Neural cell (in vitro differentiated cells): ENCODE measurements around the gene DAGLA. TPM values are rescaled to one million over a fixed set of nuclear protein-coding genes. Genes with fewer than 3 reads are reported as not detected.

Experiments used
- H2AFZ ChIP-seq: fragments of 200-600, 300-800 bp; sonication (generic), shearing (Covaris generic); 2 replicates; pipeline ENCODE4 v1.6.0; 2014; ENCODE audit warnings: low read depth, mild to moderate bottlenecking, antibody characterized with exemption, low read length, moderate library complexity
- H3F3A ChIP-seq: fragments of 200-600 bp; shearing (Covaris generic); 2 replicates; pipeline ENCODE4 v1.6.1; 2016; ENCODE audit warnings: mild to moderate bottlenecking, moderate library complexity, mixed read lengths, antibody characterized with exemption, low read length; ENCODE audit not compliant: insufficient read depth, poor library complexity, severe bottlenecking
- H3K27ac ChIP-seq: fragments of 200-600, 300-800 bp; sonication (generic), shearing (Covaris generic); 2 replicates; pipeline ENCODE4 v1.5.1; 2014; ENCODE audit warnings: mild to moderate bottlenecking, low read length, moderate library complexity
- H3K27me3 ChIP-seq: fragments of 300-800, 200-600 bp; sonication (generic), shearing (Covaris generic); 2 replicates; pipeline ENCODE4 v1.6.0; 2014; ENCODE audit warnings: mild to moderate bottlenecking, low read depth, low read length, moderate library complexity; ENCODE audit not compliant: insufficient read depth
- H3K36me3 ChIP-seq: fragments of 300-800, 200-600 bp; sonication (generic), shearing (Covaris generic); 2 replicates; pipeline ENCODE4 v1.5.1; 2014; ENCODE audit warnings: mild to moderate bottlenecking, antibody characterized with exemption, low read length, moderate library complexity; ENCODE audit not compliant: insufficient read depth
- H3K4me2 ChIP-seq: fragments of 300-800, 200-600 bp; sonication (generic), shearing (Covaris generic); 2 replicates; pipeline ENCODE4 v1.6.0; 2014; ENCODE audit warnings: mild to moderate bottlenecking, low read length
- H3K4me3 ChIP-seq: fragments of 300-800, 200-600 bp; sonication (generic), shearing (Covaris generic); 2 replicates; pipeline ENCODE4 v1.5.1; 2014; ENCODE audit warnings: mild to moderate bottlenecking, low read length, moderate library complexity
- H3K79me2 ChIP-seq: fragments of 200-600 bp; shearing (Covaris generic); replicated peaks from 2 replicates; pipeline ENCODE4 v1.6.0; 2014; ENCODE audit warnings: mild to moderate bottlenecking, low read length, moderate library complexity; ENCODE audit not compliant: insufficient read depth
- H3K9ac ChIP-seq: fragments of 300-800, 200-600 bp; sonication (generic), shearing (Covaris generic); 2 replicates; pipeline ENCODE4 v1.6.1; 2016; ENCODE audit warnings: mild to moderate bottlenecking, low read length, mixed read lengths
- H3K9me2 ChIP-seq: fragments of 200-600 bp; shearing (Covaris generic); 2 replicates; pipeline ENCODE4 v1.6.1; 2016; ENCODE audit warnings: mild to moderate bottlenecking, low read length, mixed read lengths; ENCODE audit not compliant: insufficient read depth
- H3K9me3 ChIP-seq: fragments of 200-600, 300-800 bp; sonication (generic), shearing (Covaris generic); 2 replicates; pipeline ENCODE4 v1.6.1; 2016; ENCODE audit warnings: mild to moderate bottlenecking, mixed run types, low read length, moderate library complexity, mixed read lengths
- H4K20me1 ChIP-seq: fragments of 200-600 bp; shearing (Covaris generic); 2 replicates; pipeline ENCODE4 v1.6.1; 2016; ENCODE audit warnings: mild to moderate bottlenecking, mixed run types; ENCODE audit not compliant: insufficient read depth
- EP300 ChIP-seq: fragments of 450-650 bp; conservative IDR thresholded peaks from 2 replicates; pipeline ENCODE4 v1.6.1; 2014; ENCODE audit warnings: antibody characterized with exemption, mild to moderate bottlenecking, moderate library complexity; ENCODE audit not compliant: poor library complexity, severe bottlenecking
- EZH2 ChIP-seq: fragments of 200-600, 300-800 bp; shearing (Covaris generic), sonication (generic); IDR thresholded peaks from 2 replicates; pipeline ENCODE4 v1.6.1; 2014; ENCODE audit warnings: antibody characterized with exemption, low read length, borderline replicate concordance, mild to moderate bottlenecking; ENCODE audit not compliant: insufficient read depth, poor library complexity, severe bottlenecking
- MXI1 ChIP-seq: fragments of 450-650 bp; conservative IDR thresholded peaks from 2 replicates; pipeline ENCODE4 v1.6.1; 2014; ENCODE audit warnings: antibody characterized with exemption, mild to moderate bottlenecking; ENCODE audit not compliant: poor library complexity, severe bottlenecking
- POLR2AphosphoS5 ChIP-seq: IDR thresholded peaks from 2 replicates; pipeline ENCODE4 v1.6.1; 2012
- RAD21 ChIP-seq: fragments of 450-650 bp; conservative IDR thresholded peaks from 2 replicates; pipeline ENCODE4 v1.6.1; 2014; ENCODE audit warnings: antibody characterized with exemption, mild to moderate bottlenecking, moderate library complexity
- SMC3 ChIP-seq: fragments of 450-650 bp; conservative IDR thresholded peaks from 2 replicates; pipeline ENCODE4 v1.6.1; 2014; ENCODE audit warnings: antibody characterized with exemption, mild to moderate bottlenecking, moderate library complexity; ENCODE audit not compliant: poor library complexity
- TAF1 ChIP-seq: IDR thresholded peaks from 2 replicates; pipeline ENCODE4 v1.6.1; 2012; ENCODE audit warnings: low read depth
- polyA plus RNA-seq: library from polyadenylated mRNA; depleted of rRNA; stranded (reverse); fragments of >200 nt; gene quantifications from 2 replicates; pipeline ENCODE4 v1.2.3, GENCODE V29; 2014
- TF ChIP-seq, protein P1 (sequence below): fragments of 450-650 bp; IDR thresholded peaks from 2 replicates; pipeline ENCODE4 v1.5.1; 2014; ENCODE audit warnings: antibody characterized with exemption, mild to moderate bottlenecking, moderate library complexity; ENCODE audit not compliant: poor library complexity, severe bottlenecking
- TF ChIP-seq, protein P2 (sequence below): IDR thresholded peaks from 2 replicates; pipeline ENCODE4 v1.6.1; 2012; ENCODE audit warnings: borderline replicate concordance

Gene DAGLA
- polyA plus RNA-seq, 1 donor from 2014 or later = 4.5 TPM

DNA sequence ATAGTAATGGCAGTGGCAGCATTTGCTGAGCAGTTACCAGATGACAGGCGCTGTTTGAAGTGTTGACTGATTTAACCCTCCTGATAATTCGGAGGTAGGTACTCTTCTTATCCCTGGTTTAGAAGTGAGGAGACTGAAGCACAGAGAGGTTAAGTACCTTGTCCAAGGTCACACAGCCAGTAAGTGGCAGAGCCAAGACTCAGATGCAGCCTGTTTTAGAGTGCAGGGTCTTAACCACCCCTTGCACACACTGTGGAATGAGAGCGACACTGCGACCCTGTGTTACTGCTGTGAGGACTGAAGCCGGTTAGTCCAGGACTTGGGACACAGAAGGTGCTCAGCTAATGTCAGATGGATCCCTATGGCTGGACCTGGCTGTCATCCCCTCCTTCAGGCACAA lies 34.7 kb downstream of the DAGLA start:
- Histone ChIP-seq H3K9ac (no peak overlapping the region), H3K27ac (no peak overlapping the region), H4K20me1 (no peaks in the 10 kb centered on the region), H3K27me3 (no peaks in the 10 kb centered on the region), H3F3A (no peaks in the 10 kb centered on the region), H3K79me2 (no peaks in the 10 kb centered on the region), H3K9me2 (no peaks in the 10 kb centered on the region), H2AFZ (no peak overlapping the region), H3K36me3 (no peaks in the 10 kb centered on the region), H3K4me2 (no peak overlapping the region), H3K4me3 (no peak overlapping the region), H3K9me3 (no peaks in the 10 kb centered on the region)
- no peak for TF ChIP-seq EP300
- TF ChIP-seq, protein P1, sequence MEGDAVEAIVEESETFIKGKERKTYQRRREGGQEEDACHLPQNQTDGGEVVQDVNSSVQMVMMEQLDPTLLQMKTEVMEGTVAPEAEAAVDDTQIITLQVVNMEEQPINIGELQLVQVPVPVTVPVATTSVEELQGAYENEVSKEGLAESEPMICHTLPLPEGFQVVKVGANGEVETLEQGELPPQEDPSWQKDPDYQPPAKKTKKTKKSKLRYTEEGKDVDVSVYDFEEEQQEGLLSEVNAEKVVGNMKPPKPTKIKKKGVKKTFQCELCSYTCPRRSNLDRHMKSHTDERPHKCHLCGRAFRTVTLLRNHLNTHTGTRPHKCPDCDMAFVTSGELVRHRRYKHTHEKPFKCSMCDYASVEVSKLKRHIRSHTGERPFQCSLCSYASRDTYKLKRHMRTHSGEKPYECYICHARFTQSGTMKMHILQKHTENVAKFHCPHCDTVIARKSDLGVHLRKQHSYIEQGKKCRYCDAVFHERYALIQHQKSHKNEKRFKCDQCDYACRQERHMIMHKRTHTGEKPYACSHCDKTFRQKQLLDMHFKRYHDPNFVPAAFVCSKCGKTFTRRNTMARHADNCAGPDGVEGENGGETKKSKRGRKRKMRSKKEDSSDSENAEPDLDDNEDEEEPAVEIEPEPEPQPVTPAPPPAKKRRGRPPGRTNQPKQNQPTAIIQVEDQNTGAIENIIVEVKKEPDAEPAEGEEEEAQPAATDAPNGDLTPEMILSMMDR = no peak
- TF ChIP-seq, protein P2, sequence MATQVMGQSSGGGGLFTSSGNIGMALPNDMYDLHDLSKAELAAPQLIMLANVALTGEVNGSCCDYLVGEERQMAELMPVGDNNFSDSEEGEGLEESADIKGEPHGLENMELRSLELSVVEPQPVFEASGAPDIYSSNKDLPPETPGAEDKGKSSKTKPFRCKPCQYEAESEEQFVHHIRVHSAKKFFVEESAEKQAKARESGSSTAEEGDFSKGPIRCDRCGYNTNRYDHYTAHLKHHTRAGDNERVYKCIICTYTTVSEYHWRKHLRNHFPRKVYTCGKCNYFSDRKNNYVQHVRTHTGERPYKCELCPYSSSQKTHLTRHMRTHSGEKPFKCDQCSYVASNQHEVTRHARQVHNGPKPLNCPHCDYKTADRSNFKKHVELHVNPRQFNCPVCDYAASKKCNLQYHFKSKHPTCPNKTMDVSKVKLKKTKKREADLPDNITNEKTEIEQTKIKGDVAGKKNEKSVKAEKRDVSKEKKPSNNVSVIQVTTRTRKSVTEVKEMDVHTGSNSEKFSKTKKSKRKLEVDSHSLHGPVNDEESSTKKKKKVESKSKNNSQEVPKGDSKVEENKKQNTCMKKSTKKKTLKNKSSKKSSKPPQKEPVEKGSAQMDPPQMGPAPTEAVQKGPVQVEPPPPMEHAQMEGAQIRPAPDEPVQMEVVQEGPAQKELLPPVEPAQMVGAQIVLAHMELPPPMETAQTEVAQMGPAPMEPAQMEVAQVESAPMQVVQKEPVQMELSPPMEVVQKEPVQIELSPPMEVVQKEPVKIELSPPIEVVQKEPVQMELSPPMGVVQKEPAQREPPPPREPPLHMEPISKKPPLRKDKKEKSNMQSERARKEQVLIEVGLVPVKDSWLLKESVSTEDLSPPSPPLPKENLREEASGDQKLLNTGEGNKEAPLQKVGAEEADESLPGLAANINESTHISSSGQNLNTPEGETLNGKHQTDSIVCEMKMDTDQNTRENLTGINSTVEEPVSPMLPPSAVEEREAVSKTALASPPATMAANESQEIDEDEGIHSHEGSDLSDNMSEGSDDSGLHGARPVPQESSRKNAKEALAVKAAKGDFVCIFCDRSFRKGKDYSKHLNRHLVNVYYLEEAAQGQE = no peak
- TF ChIP-seq RAD21 = no peak
- TF ChIP-seq TAF1 = no peak
- no peak for TF ChIP-seq SMC3
- TF ChIP-seq POLR2AphosphoS5 = no peak
- no peak for TF ChIP-seq MXI1
- no peak for TF ChIP-seq EZH2

DNA sequence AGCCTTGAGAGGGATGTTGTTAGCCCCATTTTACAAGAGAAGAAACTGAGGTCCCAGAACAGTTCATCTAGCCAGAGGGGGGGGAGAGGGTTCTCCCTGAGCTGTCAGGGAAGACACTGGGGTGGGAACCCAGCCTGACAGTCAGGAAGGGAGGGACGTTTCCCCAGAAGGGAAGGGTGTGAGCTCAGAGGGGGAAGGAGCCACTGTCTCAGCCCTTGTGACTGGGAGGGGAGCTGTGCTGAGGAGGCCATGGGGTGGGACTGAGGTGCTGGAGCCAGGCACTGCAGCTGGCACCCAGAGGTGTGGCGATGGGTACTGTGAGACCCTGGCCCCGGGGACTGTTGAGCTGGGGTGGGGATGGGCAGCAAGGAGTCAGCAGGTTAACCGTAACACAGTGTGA lies 35.7 kb downstream of the DAGLA start:
- Histone ChIP-seq H4K20me1 (no peaks in the 10 kb centered on the region), H3K27ac (no peak overlapping the region), H3K27me3 (no peaks in the 10 kb centered on the region), H3K9ac (no peak overlapping the region), H3K79me2 (no peaks in the 10 kb centered on the region), H3F3A (no peaks in the 10 kb centered on the region), H3K4me2 (no peak overlapping the region), H3K9me3 (no peaks in the 10 kb centered on the region), H3K4me3 (no peak overlapping the region), H2AFZ (no peak overlapping the region), H3K36me3 (no peaks in the 10 kb centered on the region), H3K9me2 (no peaks in the 10 kb centered on the region)
- TF ChIP-seq EP300 = no peak
- TF ChIP-seq RAD21 = no peak
- no peak for TF ChIP-seq POLR2AphosphoS5
- TF ChIP-seq EZH2 = no peak
- no peak for TF ChIP-seq SMC3
- TF ChIP-seq, protein P2 = no peak
- TF ChIP-seq, protein P1 = no peak
- no peak for TF ChIP-seq TAF1
- TF ChIP-seq MXI1 = no peak
